ENCODE measurements around the gene CRYBA2. TPM values are rescaled to one million over a fixed set of nuclear protein-coding genes. Genes with fewer than 3 reads are reported as not detected.

The CRYBA2 gene
- total and polyA plus RNA-seq, 8 donors = 3.7 to 314 (median 13.2) TPM

DNA sequence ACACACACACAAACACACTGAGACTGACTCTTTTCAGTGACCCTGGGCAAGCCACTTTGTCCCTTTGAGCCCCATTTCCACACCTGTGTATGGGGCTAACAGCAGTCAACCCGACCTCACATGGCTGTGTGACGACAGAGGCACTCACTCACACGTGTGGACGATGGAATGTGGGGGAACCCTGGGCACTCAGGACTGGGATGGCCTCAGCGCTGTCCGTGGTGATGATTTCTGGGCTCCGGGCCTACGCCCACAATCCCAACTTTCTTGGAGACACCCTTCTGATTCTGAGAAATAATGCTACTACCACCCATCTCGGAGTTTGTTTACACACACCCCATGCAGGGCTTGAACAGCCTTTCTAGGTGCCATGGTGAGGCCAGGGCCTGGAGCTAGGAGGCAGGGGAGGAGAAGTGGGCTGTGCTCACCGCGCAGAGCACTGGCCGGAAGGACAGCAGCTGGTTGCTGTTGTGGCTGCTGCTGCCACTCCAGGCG lies 1.5 kb downstream of the CRYBA2 start:
- 36 to 49% methylated on average over 13 of the region's 13 CpGs for WGBS, 2 donors
- peaks cover 6 to 13% (median 8%) of the 10 kb centered on the region in 3 donors for H3K4me1 ChIP-seq
- DNase-seq (no peak), FAIRE-seq (no peak), ATAC-seq (no peak)
- H3K4me3 ChIP-seq = no peak overlapping the region
- no peak overlapping the region for H3K27ac ChIP-seq
- H3K36me3 ChIP-seq = no peaks in the 10 kb centered on the region
- intact Hi-C loops (cut with DNase I) = no loop called here
- H3K27me3 ChIP-seq = peaks cover 0 to 28% (median 0%) of the 10 kb centered on the region in 4 donors
- TF ChIP-seq, protein P1, sequence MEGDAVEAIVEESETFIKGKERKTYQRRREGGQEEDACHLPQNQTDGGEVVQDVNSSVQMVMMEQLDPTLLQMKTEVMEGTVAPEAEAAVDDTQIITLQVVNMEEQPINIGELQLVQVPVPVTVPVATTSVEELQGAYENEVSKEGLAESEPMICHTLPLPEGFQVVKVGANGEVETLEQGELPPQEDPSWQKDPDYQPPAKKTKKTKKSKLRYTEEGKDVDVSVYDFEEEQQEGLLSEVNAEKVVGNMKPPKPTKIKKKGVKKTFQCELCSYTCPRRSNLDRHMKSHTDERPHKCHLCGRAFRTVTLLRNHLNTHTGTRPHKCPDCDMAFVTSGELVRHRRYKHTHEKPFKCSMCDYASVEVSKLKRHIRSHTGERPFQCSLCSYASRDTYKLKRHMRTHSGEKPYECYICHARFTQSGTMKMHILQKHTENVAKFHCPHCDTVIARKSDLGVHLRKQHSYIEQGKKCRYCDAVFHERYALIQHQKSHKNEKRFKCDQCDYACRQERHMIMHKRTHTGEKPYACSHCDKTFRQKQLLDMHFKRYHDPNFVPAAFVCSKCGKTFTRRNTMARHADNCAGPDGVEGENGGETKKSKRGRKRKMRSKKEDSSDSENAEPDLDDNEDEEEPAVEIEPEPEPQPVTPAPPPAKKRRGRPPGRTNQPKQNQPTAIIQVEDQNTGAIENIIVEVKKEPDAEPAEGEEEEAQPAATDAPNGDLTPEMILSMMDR (IDR thresholded peaks at IDR 0.05) = no peak
- no peaks in the 10 kb centered on the region for H3K9me3 ChIP-seq

DNA sequence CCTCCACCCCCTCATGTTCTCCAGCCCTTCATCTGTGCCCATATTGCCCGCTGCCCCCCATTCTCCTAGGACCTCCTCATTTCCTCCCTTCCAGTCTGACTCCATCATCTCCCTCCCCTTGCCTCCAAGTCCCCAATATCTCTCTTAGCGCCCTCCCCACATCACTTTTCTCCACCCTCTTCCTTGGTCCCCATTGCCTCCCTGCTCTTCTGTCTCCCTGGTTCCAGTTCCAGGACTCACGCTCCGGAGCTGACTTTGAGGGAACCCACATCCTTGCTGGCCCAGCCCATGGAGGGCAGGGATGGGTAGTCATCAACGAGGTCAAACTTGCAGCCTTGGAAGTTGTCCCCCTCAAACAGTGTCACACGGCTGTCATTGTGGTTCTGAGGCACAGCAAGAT lies 2.6 kb downstream of the CRYBA2 start:
- FAIRE-seq (no peak), ATAC-seq (no peak), DNase-seq (no peak)
- no peak overlapping the region for H3K4me3 ChIP-seq
- intact Hi-C loops (cut with DNase I) = no loop called here
- H3K27ac ChIP-seq = no peak overlapping the region
- 19 to 25% methylated on average over 6 of the region's 6 CpGs for WGBS, 2 donors
- TF ChIP-seq, protein P1 (IDR thresholded peaks at IDR 0.05) = no peak
- no peaks in the 10 kb centered on the region for H3K9me3 ChIP-seq
- peaks cover 0 to 28% (median 0%) of the 10 kb centered on the region in 4 donors for H3K27me3 ChIP-seq
- H3K36me3 ChIP-seq = no peaks in the 10 kb centered on the region
- H3K4me1 ChIP-seq = peaks cover 5 to 13% (median 6%) of the 10 kb centered on the region in 3 donors

DNA sequence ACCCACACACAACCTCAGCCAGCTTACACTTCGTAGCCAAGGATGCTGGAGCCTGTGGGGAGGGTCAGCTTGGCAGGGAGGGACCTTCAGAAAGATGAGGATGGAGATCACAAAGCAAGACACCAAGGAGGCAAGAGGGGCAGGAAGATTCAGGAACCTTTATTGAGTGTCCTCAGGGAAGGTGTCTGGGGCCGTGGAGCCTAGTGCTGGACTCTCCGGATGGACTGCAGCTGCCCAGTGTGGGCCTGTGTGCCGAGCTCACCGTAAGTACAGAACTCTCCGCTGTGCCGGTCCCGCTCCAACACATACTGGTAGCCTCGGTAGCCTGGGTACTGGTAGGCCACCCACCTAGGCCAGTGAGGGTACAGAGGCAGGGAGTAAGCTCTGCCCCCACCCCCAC lies 3.2 kb downstream of the CRYBA2 start:
- no peak for ATAC-seq
- peaks cover 0 to 29% (median 3%) of the 10 kb centered on the region in 4 donors for H3K27me3 ChIP-seq
- no peaks in the 10 kb centered on the region for H3K36me3 ChIP-seq
- TF ChIP-seq, protein P1 (IDR thresholded peaks at IDR 0.05) = no peak
- H3K4me3 ChIP-seq = no peak overlapping the region
- peaks cover 4 to 14% (median 6%) of the 10 kb centered on the region in 3 donors for H3K4me1 ChIP-seq
- no peak overlapping the region for H3K27ac ChIP-seq
- peak in 1 of 6 donors; percentile 61 for DNase-seq
- FAIRE-seq = no peak
- 22 to 24% methylated on average over 9 of the region's 9 CpGs for WGBS, 2 donors
- no peaks in the 10 kb centered on the region for H3K9me3 ChIP-seq
- intact Hi-C loops (cut with DNase I) = no loop called here

DNA sequence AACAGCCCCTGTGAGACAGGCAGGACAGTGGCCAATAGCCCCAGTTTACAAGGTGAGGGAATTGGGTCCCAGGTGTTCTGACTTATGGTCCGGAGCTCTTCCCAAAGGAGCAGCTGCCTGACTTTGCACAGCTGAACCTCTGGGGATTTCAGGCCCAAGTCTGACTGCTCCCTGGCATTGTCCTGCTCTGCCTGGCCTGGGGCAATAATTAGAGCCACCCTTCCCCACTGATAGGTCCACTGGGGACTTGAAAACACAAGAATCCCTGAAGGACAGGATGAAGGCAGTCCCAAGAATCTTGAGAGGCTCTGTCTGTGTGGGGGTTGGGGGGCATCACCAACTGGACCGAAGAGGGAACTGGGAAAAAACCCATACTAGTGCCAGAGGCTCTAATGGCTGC lies 4.6 kb downstream of the CRYBA2 start:
- Histone ChIP-seq H3K27ac (no peak overlapping the region), H3K4me3 (no peak overlapping the region), H3K4me1 (peaks cover 3 to 17% (median 7%) of the 10 kb centered on the region in 3 donors), H3K36me3 (no peaks in the 10 kb centered on the region), H3K9me3 (no peaks in the 10 kb centered on the region), H3K27me3 (peaks cover 0 to 34% (median 7%) of the 10 kb centered on the region in 4 donors)
- TF ChIP-seq, protein P1 (IDR thresholded peaks at IDR 0.05) = no peak
- ATAC-seq = no peak
- no peak for FAIRE-seq
- intact Hi-C loops (cut with DNase I) = no loop called here
- 49 to 53% methylated on average over 2 of the region's 2 CpGs for WGBS, 2 donors
- DNase-seq = no peak

DNA sequence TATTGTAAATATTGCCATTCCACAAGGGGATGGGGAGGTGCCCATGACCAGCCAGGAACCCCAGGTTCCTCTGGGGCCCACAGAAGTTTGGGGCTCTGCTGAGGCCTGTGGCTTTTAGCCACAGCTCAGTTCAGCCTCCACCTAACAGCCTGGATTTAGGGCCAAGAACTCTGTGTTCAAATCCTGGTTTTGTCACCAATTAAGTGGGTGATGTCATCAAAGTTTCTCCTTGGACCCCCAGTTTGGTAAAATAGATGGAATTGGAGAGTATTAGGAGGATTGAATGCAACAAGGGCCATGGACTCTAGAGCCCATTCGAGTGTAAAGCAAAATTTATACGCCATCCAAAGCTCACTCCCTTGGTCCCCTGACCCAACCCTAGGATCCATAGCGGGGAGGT lies 5.1 kb downstream of the CRYBA2 start:
- DNase-seq (no peak), FAIRE-seq (no peak), ATAC-seq (no peak)
- TF ChIP-seq, protein P1 (IDR thresholded peaks at IDR 0.05) = no peak
- WGBS, 2 donors = 56 to 57% methylated on average over 3 of the region's 3 CpGs
- Histone ChIP-seq H3K27me3 (peaks cover 0 to 39% (median 8%) of the 10 kb centered on the region in 4 donors), H3K9me3 (no peaks in the 10 kb centered on the region), H3K27ac (no peak overlapping the region), H3K4me1 (peaks cover 0 to 12% (median 4%) of the 10 kb centered on the region in 3 donors), H3K4me3 (no peak overlapping the region), H3K36me3 (no peaks in the 10 kb centered on the region)
- intact Hi-C loops (cut with DNase I) = no loop called here

Measured in pancreas (tissue), 10 donors.